HG03135 (cell line): ENCODE measurements around the gene ST3GAL6.

Source experiments
- ATAC-seq: cut with Tn5 transposase; IDR thresholded peaks from one replicate; pipeline ENCODE4 v1.9.1; 2021; ENCODE audit warnings: mild to moderate bottlenecking, moderate library complexity; ENCODE audit not compliant: unreplicated experiment

The ST3GAL6 gene

GRCh38 chr3:98843266-98843959, 80.3 kb downstream of the ST3GAL6 start:
- no peak for ATAC-seq
